Measurements from ENCODE around the gene NDEL1. TPM values are rescaled to one million over a fixed set of nuclear protein-coding genes. Genes with fewer than 3 reads are reported as not detected.
"Not testable (repeated sequence)": the region's sequence is repeated elsewhere in the genome, so short reads cannot be mapped to it uniquely, and the experiment has no call there.

NDEL1 gene, protein sequence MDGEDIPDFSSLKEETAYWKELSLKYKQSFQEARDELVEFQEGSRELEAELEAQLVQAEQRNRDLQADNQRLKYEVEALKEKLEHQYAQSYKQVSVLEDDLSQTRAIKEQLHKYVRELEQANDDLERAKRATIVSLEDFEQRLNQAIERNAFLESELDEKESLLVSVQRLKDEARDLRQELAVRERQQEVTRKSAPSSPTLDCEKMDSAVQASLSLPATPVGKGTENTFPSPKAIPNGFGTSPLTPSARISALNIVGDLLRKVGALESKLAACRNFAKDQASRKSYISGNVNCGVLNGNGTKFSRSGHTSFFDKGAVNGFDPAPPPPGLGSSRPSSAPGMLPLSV
- total RNA-seq = 10 to 100 TPM; 60.8 to 78.9 TPM
- long read RNA-seq, donor 1, partial matches to known transcripts = 0 of 10 reads
- long read RNA-seq, donor 1, other reads (novel, unspliced or antisense) = 3 of 10 reads
- long read RNA-seq, donor 2, transcript NDEL1-204 (1 exons, 3,927 nt) = minor isoform, 10 of 76 reads
- long read RNA-seq, donor 2, transcript NDEL1-203 (10 exons, 1,858 nt) = major isoform, 26 of 76 reads
- long read RNA-seq, donor 2, transcript NDEL1-201 (9 exons, 2,372 nt) = minor isoform, 24 of 76 reads
- long read RNA-seq, donor 2, partial matches to known transcripts = 14 of 76 reads
- long read RNA-seq, donor 2, other reads (novel, unspliced or antisense) = 2 of 76 reads

- intact Hi-C loops (cut with DNase I) = no loop called here
Measured at GRCh38 chr17:8435245-8436168, at the start of gene NDEL1. TSS of gene NDEL1 (plus strand) at chr17:8435884. CDS start at chr17:8444272, 8,388 bp downstream.

GRCh38 chr17:8386841-8387240 lies 48.8 kb upstream of the NDEL1 start:
- no peak for DNase-seq (ENCODE audit: low spot score)
- intact Hi-C loops (cut with DNase I) = no loop called here

More at GRCh38 chr17:8435245-8436168, at the start of gene NDEL1:
- peak; percentile 100 for DNase-seq (ENCODE audit: low spot score)

- DNase-seq (ENCODE audit: low spot score) = no peak
- intact Hi-C loops (cut with DNase I) = no loop called here
Measured at GRCh38 chr17:8387914-8388651, 47.6 kb upstream of the NDEL1 start.

GRCh38 chr17:8391711-8392110 lies 44.0 kb upstream of the NDEL1 start:
- no peak for DNase-seq (ENCODE audit: low spot score)
- intact Hi-C loops (cut with DNase I) = no loop called here

DNA sequence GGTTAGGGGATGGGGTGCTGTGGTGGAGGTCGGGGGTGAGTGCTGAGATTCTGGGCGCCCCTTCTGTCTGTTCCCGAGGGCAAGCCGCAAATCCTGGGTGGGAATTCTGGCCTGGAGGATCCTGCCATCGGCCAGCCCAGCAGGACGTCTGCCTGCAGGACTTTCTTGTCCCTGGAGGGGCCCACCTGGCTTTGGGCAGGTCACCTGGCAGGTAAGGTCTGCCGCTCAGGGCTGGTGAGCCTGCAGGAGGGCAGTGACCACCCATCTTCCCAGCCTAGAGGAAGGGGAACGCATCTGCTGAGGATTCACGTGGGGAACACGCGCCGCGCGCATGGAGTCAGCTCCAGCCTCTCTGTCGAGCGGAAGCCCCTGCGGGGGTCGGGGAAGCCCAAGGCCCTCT lies 43.4 kb upstream of the NDEL1 start:
- intact Hi-C loops (cut with DNase I) = no loop called here
- no peak for DNase-seq (ENCODE audit: low spot score)

DNA sequence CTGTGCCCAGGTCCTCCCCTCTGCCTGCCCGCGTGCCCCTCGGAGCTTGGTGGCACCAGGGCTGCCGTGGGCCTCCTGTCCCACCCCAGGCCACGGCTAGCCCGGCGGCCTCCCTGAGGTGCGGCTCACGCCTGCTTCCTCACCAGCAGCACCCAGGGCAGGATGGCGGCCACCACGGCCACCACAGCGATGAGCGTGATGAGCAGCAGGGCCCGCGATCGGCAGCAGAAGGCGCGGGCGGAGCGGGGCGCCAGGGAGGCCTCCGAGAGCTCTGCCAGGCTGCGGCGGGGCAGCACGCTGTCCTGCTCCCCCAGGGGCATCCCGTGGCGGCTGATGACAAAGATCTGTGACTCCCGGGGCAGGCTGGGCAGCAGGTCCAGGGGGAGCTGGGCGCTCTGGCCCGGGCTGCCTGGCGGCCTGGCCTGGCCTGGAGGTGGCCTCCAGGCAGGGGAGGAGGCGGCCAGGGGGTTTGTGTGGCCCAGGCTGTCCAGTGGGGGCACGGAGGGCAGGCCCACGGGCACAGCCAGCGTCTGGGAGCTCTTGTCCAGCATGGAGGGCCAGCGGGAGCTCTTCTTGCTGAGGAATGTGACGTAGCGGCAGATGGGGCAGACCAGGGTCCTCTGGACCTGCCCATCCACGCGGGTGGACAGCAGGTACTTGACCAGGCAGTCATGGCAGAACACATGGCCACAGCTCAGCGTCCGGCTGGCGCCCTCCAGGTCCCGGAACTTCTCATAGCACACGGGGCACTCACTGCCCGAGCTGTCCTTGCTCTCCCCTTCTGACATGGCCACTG lies 42.8 kb upstream of the NDEL1 start:
- DNase-seq (ENCODE audit: low spot score) = no peak

GRCh38 chr17:8393470-8394231 lies 42.0 kb upstream of the NDEL1 start:
- DNase-seq (ENCODE audit: low spot score) = no peak
- intact Hi-C loops (cut with DNase I) = no loop called here

More for the DNA sequence above, 42.8 kb upstream of the NDEL1 start:
- intact Hi-C loops (cut with DNase I) = no loop called here

DNA sequence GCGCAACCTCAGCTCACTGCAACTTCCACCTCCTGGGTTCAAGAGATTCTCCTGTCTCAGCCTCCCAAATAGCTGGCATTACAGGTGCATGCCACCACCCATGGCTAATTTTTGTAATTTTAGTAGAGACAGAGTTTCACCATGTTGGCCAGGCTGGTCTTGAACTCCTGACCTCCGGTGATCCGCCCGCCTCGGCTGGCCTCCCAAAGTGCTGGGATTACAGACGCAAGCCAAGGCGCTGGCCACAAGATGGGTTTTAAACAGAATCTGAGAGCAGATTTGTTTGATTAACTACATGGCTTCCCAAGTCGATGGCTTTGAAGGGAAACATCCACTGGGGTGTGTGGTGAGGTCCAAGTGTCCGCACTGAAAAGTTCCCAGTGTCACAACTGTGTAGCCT lies 41.2 kb upstream of the NDEL1 start:
- DNase-seq (ENCODE audit: low spot score); intact Hi-C loops (cut with DNase I): not testable (repeated sequence)

DNA sequence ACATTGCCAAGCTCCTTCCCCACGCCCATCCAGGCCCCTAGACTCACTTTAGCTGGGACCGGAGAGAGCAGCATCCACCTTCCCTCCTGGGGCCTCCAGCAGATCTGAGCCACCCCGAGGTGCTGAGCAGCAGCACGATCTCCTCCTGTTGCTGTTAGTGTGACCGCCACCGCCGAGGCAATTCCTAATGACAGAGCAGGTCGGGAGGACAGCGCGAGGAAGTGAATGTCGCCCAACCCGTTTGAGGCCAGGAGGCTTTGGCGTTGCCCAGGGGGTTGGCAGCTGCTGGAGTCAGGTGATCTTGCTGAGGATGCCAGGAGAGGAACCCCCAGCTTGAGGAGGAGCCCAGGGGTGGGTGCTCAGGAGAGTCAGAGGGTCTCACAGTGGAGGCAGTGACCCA lies 38.0 kb upstream of the NDEL1 start, which contains the start of gene RNF222:
Gene RNF222 (minus strand): TSS at position 192 of the 400 bp plus-strand sequence. CDS start 4,366 bp downstream, outside the sequence.
- DNase-seq (ENCODE audit: low spot score) = no peak
- intact Hi-C loops (cut with DNase I) = no loop called here

- intact Hi-C loops (cut with DNase I) = no loop called here
Measured at GRCh38 chr17:8398980-8399379, 36.7 kb upstream of the NDEL1 start.

GRCh38 chr17:8401107-8401506 lies 34.6 kb upstream of the NDEL1 start:
- no peak for DNase-seq (ENCODE audit: low spot score)
- intact Hi-C loops (cut with DNase I) = no loop called here

More at GRCh38 chr17:8398980-8399379, 36.7 kb upstream of the NDEL1 start:
- DNase-seq (ENCODE audit: low spot score) = no peak

DNA sequence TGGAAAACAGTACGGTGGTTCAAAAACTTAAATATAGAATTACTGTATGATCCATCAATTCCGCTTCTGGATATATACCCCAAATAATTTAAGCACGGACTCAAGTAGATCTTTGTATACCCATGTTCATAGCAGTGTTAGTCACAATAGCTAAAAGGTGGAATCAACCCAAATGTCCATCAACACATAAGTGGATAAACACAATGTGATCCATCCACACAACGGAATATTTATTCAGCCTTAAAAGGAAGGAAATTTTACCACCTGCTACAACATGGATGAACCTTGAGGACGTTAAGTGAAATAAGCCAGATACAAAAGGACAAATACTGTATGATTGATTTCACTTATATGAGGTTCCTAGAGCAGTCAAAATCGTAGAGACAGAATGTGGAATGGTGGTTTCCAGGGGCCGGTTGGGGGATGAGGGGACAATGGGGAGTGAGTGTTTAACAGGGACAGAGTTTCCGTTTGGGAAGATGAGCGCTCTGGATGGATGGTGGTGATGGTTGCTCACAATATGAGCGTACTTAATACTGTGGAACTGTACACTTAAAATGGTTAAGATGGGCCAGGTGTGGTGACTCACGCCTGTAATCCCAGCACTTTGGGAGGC lies 32.7 kb upstream of the NDEL1 start:
- intact Hi-C loops (cut with DNase I) = no loop called here
- no peak for DNase-seq (ENCODE audit: low spot score)

DNA sequence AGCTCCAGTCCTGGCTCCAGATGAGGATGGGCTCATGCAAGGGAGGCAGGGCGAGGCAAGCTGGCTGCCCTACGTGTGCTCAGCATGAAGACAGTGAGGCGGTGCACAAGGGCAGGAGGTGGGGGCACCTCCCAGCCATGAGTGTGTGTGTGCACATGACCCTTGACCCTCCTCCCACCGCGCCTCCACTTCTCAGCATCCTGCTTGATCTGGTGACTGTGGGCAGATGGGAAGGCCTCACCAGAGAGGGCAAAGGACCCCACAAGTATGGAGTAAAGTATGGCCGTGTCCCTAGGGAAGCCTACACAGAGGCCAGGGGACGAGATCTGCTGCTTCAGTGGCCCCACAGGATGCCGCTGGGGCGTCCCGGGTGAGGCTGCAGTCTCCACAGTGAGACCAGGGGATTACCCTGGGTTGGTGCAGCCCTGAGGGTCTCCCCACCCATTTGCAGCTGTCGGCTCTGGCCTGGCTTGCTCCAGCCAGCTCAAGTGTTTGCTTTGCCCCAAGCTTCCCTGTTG lies 30.1 kb upstream of the NDEL1 start:
- DNase-seq (ENCODE audit: low spot score) = no peak
- intact Hi-C loops (cut with DNase I) = no loop called here

- no peak for DNase-seq (ENCODE audit: low spot score)
- intact Hi-C loops (cut with DNase I) = no loop called here
Measured at GRCh38 chr17:8406174-8406573, 29.5 kb upstream of the NDEL1 start.

DNA sequence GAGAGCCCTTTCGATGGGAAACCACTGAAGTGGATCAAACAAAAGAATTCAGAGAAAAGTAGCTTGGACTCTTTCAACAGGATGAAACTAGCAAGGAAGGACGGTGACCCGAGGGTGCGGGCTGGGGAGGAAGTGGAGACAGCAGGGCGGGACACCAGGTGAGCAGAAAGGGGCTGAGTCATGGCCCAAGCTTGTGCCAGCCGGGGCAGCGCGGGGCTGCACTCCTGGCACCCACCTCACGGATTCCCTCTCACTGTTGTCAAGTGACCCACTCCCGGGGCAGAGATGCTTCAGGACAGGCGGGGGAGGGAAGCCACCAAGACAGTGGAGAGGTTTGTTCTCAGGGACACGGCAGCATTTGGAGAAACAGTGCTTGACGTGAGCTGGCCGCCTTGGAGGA lies 27.3 kb upstream of the NDEL1 start:
- DNase-seq (ENCODE audit: low spot score) = no peak
- intact Hi-C loops (cut with DNase I) = no loop called here
